ENCODE data around the gene RIIAD1.

DNA sequence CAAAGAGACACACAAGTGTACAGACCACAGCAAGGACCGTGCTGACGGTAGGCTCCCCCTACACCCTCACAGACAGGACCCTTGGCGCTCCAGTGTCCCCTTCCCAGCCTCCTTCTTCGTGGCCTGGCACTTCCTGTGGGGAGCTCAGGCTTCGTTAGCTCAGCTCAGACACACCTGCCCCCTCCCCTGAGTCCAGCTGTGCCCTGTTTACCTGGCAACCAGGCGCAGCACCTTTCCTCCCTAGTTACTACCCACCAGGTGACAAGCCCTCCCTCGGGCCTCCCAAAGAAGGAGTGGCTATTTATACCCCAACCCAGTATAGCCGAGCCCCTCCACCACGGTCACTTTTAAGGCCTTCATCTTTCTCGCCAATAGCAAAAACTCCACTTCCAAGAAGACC is 9.4 kb upstream of the RIIAD1 start:
- no peak for TF ChIP-seq CTCF (IDR thresholded peaks at IDR 0.05)
- TF ChIP-seq POLR2A (IDR thresholded peaks at IDR 0.05) = no peak

Data from adrenal gland (tissue), 5 donors.